Cardiac fibroblast (primary cell): ENCODE measurements around the gene SYT7.

Source experiments
- DNase-seq, 2 donors: peaks; one replicate each; pipeline versions ENCODE4 v3.0.0 to v3.0.0-alpha.2; 2010; ENCODE audit warnings: low read depth in 2 of 2
- H3K4me3 ChIP-seq, 2 donors: replicated peaks in 1 of 2; 1 replicate in 1 of 2; 2 replicates in 1 of 2; pipeline ENCODE4 v1.5.1; 2011; ENCODE audit warnings: low read depth in 2 of 2, low read length in 2 of 2, mild to moderate bottlenecking in 2 of 2, moderate library complexity in 1 of 2
- TF ChIP-seq, protein P1 (sequence below): IDR thresholded peaks from one replicate; pipeline ENCODE4 v1.5.1; 2011; ENCODE audit warnings: low read depth, mild to moderate bottlenecking, low read length, inconsistent platforms

SYT7 gene

DNA sequence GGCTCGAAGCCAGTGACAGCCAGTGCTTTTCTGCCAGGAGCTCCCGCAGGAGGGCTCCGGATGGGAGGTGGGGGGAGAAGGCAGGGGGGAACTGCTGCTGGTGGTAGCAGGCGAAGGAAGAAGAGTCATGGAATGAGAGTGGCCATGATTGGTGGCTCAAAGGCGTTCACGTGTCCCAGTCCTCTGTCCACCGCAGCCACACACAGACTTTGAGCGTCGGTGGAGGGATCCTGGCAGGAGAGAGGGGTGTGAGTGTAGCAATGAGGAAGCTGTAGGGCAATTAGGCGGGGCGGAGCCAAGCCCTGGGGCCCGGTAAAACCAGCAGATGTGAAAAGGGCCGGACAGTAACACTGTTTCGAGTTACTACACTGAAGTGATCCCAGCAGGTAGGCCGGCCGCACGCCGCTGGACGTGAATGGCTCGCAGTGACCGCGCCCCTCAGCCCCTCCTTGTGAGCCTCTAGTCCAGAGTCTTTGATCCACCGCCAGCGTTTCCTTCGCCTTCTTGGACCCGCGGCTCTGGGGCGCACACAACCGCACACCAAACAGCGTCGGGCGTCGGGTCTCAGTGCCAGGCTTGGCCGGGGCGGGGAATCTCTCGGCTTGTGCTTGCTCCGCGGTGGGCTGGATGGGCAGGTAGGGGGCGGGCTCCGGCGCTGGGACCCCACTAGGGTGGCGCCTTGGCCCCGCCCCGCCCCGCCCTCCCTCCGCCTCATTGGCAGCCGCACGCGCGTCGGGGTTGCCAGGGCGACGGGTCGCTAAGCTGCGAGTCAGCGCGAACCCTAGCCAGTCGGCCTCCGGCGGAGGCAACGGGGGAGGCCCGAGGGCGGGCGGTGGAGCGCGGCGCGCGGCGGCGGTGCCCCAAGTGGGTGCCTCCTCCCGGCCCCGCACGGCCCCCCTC is 72.7 kb downstream of the SYT7 start, which contains the start of gene LRRC10B:
Gene LRRC10B, plus strand, starts transcription at position 788 of the 900 bp plus-strand sequence. CDS start 250 bp downstream, outside the sequence.
- TF ChIP-seq, protein P1, sequence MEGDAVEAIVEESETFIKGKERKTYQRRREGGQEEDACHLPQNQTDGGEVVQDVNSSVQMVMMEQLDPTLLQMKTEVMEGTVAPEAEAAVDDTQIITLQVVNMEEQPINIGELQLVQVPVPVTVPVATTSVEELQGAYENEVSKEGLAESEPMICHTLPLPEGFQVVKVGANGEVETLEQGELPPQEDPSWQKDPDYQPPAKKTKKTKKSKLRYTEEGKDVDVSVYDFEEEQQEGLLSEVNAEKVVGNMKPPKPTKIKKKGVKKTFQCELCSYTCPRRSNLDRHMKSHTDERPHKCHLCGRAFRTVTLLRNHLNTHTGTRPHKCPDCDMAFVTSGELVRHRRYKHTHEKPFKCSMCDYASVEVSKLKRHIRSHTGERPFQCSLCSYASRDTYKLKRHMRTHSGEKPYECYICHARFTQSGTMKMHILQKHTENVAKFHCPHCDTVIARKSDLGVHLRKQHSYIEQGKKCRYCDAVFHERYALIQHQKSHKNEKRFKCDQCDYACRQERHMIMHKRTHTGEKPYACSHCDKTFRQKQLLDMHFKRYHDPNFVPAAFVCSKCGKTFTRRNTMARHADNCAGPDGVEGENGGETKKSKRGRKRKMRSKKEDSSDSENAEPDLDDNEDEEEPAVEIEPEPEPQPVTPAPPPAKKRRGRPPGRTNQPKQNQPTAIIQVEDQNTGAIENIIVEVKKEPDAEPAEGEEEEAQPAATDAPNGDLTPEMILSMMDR: no peak
- H3K4me3 ChIP-seq: peak within 1 kb of the TSS in 1 of 2 donors; percentile 26
- DNase-seq: no peak

DNA sequence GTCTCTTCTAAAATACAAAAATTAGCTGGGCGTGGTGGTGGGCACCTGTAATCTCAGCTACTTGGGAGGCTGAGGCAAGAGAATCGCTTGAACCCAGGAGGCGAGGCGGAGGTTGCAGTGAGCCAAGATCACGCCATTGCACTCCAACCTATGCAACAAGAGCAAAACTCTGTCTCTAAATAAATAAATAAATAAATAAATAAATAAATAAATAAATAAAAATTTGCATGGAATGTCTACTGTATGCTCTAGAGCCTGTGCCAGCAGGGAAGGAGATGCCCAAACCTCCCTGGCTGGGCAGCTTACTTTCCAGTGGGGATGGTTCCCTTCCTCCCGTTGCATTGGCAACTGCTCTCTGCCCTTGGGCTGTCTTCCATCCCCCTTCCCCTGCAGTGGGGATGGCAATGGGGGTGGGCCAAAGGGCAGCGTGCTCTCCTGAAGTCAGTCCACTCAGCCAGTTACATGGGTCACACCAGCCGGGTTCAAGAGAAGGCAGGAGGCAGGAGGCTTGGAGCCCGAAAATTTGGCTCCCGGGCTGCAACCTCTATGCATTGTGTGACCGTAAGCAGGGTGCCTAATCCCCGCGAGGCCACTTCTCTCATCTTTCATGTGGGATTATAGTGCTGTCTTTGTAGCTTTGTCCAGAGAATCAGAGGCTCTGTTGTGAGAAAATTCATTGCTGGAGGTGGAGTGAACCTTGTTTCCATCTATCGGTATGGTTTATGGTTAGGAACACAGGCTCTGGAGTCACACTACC is 73.7 kb downstream of the SYT7 start:
- no peak for DNase-seq
- TF ChIP-seq, protein P1: no peak
- no peak overlapping the region for H3K4me3 ChIP-seq

DNA sequence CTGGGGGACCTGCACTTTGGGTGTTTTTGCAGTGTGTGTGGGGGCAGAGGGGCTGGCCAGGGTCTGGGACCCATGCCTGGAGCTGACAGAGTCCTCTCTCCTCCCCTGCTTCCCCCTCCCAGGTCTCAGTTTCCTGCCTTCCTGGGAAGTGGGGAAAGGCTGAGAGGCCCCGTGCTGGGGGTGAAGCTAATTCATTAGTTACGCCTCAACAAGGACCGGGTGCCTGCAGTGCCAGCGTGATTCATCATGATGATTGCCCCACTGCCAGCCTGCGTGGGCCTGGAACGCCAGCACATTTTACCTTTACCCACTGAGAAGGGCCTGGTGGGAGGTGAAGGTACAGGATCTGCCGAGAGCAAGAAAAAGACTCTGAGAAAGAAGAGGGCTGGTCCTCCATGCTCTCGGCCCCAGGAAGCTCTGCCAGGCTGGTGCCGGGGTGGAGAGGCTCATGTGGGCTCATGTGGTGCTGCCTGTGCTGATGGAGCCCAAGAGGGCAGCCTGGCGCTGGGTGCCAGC is 75.2 kb downstream of the SYT7 start:
- TF ChIP-seq, protein P1: no peak
- H3K4me3 ChIP-seq: no peak overlapping the region
- no peak for DNase-seq

DNA sequence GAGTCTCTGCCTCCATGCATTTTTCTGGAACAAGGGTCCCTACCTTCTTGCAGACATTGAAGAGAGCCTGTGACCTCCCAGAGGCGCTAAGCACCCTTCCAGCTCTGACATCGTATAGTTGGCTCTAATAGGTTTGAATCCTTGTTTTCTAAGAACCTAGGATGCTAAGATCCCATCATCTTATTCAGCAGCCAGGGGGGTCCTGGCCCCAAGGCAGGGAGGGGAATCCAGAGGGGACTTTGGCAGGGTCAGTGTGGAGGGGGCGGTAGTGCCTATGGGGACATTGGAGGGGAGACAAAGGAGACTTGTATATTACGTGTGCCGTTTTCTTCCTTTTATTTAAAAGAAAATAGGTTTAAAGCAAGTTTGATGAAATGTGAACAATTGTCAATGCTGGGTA is 75.8 kb downstream of the SYT7 start:
- TF ChIP-seq, protein P1: no peak
- no peak overlapping the region for H3K4me3 ChIP-seq
- DNase-seq: no peak

- DNase-seq: no peak
- TF ChIP-seq, protein P1: no peak
- H3K4me3 ChIP-seq: no peak overlapping the region
Measured at GRCh38 chr11:61503135-61503770, 77.6 kb downstream of the SYT7 start.

DNA sequence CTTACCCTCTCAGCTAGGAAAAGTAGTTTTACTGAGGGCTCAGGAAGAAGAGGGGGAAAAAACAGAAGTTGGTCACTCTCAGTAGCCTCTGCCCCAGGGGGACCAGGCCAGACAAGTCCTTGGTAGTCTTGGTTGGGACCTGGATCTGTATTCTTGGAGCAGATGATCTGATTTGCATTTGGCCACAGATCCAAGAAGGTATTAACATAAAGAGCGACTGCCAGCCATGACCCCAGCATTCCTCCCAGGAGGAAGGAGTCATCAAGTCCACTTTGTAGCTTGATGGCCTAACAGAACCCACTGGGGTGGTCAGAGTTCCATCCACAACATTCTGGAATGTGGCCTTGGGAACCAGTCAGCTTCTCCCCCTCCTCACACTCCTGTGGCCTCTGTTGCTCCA is 78.4 kb downstream of the SYT7 start:
- TF ChIP-seq, protein P1: no peak
- DNase-seq: no peak
- no peak overlapping the region for H3K4me3 ChIP-seq
